Measurements from ENCODE around the gene SLC6A19.
"Not testable (repeated sequence)": the region's sequence is repeated elsewhere in the genome, so short reads cannot be mapped to it uniquely, and the experiment has no call there.

Gene SLC6A19
- long read RNA-seq, donor 1, full-length matches to known transcripts = 7 of 7 reads
- long read RNA-seq, donor 1, partial matches to known transcripts = 0 of 7 reads
- long read RNA-seq, donor 1, other reads (novel, unspliced or antisense) = 0 of 7 reads
- long read RNA-seq, donor 2 = 0 reads
- long read RNA-seq, donor 3, full-length matches to known transcripts = 7 of 49 reads
- long read RNA-seq, donor 3, partial matches to known transcripts = 42 of 49 reads
- long read RNA-seq, donor 3, other reads (novel, unspliced or antisense) = 0 of 49 reads
- long read RNA-seq, donor 4, full-length matches to known transcripts = 10 of 10 reads
- long read RNA-seq, donor 4, partial matches to known transcripts = 0 of 10 reads
- long read RNA-seq, donor 4, other reads (novel, unspliced or antisense) = 0 of 10 reads
- long read RNA-seq, donor 5, full-length matches to known transcripts = 3 of 3 reads
- long read RNA-seq, donor 5, partial matches to known transcripts = 0 of 3 reads
- long read RNA-seq, donor 5, other reads (novel, unspliced or antisense) = 0 of 3 reads
- long read RNA-seq, donor 6, full-length matches to known transcripts = 10 of 26 reads
- long read RNA-seq, donor 6, partial matches to known transcripts = 16 of 26 reads
- long read RNA-seq, donor 6, other reads (novel, unspliced or antisense) = 0 of 26 reads
- long read RNA-seq, donor 7, full-length matches to known transcripts = 3 of 8 reads
- long read RNA-seq, donor 7, partial matches to known transcripts = 5 of 8 reads
- long read RNA-seq, donor 7, other reads (novel, unspliced or antisense) = 0 of 8 reads
- long read RNA-seq, donor 8, full-length matches to known transcripts = 6 of 11 reads
- long read RNA-seq, donor 8, partial matches to known transcripts = 5 of 11 reads
- long read RNA-seq, donor 8, other reads (novel, unspliced or antisense) = 0 of 11 reads

- DNase-seq = no peak
These were observed at the start of gene SLC6A19 for GRCh38 chr5:1201327-1202025. SLC6A19 (plus strand) TSS chr5:1201595; CDS start chr5:1201651, 56 bp downstream.

DNA sequence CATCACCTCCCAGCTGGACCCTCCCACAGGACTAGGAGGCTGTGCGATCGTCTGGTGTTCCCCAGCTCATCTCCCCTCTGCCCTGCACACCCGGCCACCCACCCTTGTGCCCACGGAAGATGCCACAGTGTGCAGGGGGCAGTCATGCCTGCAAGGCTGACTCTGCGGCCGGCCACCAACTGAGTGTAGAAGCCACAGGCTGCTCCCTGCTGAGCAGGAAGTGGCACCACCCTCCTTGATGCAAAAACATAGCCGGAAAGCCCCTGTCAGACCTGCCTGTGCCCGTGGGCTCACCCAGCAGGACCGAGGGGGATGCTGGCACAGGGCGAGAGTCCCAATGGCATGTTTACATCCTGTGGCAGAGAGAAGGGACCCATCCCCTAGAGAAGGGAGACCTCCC is 49.2 kb upstream of the SLC6A19 start:
- no peak for DNase-seq

DNA sequence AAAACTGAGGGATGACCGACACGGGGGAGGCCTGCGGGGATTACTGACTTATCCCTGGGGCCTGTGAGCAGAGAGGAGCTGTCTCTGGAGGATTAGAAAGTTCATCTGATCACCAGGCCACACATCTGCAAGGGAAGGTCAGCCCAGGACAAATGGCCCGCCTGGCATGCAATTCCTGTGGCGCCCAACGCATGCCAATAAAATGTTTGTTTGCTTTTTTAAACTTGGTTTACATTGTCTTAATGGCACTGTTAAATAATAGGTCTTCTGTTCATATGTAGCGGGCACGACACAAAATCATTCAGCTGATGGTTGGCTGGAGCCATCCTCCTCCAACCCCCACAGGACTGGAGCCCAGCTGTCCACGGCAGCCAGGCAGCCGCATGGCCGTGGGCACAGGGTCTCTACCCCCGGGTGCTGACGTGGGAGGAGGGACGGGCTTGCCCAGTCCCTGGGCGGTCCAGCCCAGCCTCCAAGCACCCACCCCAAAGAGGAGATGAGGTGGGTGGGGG is 48.6 kb upstream of the SLC6A19 start:
- no peak for DNase-seq

- no peak for DNase-seq
These were observed 48.0 kb upstream of the SLC6A19 start for GRCh38 chr5:1153428-1153827.

DNA sequence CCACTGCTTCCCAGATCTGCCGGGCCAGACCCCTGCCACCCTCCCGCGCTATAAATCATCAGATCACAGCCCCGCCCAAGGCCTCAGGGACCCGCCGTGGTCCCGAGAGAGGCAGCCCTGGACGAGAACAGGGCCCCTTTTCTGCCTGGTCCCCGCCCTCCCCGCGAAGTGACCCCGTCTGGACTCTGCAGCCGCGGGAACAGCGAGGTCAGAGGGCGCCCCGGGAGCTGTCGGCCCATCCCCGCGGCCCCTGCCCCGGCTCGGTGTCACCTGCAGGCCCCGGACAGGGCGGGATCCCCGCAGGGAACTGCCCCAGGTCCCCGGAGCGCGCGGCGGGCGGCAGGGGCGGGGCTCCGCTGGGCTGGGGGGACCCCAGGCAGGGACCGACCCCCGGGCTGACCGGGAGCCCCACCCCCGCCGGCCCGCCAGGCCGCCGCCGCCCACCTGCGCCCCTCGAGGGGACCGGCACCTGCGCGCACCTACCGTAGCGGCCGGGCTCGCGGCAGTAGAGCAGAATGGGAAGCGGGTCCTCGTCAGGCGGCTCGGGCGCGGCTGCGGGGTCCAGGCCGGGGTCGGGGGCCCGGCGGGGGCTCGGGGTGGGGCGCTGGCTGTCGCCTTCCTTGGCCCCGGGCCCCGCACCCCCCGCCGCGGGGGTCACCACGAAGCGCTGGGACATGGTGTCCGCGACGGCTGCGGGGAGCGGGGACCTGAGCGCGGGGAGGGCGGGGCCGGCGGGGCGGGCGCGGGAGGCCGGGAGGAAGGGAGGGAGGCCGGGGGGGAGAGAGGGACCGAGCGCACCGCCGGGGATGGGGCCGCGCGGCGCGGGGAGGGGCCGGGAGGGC is 46.0 kb upstream of the SLC6A19 start:
- no peak for DNase-seq

GRCh38 chr5:1156033-1156753 is 45.2 kb upstream of the SLC6A19 start:
- no peak for DNase-seq

GRCh38 chr5:1156754-1157460 is 44.5 kb upstream of the SLC6A19 start:
- DNase-seq = no peak

GRCh38 chr5:1157461-1157986 is 43.9 kb upstream of the SLC6A19 start:
- DNase-seq = not testable (repeated sequence)

DNA sequence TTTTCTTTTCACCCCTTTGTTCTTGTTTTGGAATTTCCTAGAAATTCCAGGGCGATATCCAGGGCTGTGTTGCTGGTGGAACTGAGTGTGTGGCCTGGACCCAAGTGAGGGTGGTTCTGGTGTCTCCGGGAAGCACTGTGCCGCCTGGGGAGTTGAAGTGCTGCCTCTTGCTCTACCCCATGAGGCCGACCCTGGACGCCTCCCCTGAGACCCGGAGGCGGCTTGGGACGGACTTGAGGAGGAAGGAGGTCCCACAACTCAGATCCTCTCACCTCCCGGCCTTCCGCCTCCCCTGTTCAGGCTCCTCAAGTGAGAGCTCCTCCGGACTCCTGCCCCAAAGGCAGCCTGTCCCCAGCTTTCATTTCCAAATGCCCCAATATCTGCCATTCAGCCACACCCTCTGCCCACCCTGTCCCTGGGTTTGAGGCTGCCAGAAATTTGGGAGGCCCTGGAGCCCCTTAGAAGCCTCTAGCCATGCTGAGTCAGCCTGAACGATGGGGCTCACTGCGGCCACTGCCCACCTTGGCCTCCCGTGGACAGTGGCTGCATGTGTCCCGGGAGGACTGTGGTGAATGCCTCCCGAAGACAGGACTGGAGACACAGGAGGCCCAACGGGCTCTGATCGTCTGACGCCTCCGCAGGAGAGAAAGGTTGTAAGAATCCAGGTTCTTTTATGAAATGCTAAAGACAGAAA is 42.6 kb upstream of the SLC6A19 start:
- no peak for DNase-seq

DNA sequence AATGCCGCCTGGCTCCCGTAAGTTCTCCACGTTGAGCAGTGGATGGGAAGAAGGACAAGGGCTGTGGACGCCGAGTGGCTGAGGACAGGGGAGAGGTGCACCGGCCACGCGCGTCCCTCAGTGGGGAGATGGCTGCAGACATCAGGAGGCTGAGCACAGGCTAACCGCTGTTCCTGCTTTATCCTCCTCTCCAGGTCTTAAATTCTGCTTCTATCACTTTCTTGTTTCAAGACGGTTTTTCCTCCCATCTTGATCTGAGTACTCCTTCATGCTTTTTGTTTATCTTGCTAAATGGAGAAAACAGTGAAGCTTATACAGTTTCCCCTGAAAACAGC is 42.1 kb upstream of the SLC6A19 start:
- DNase-seq = no peak

- no peak for DNase-seq
These were observed 41.5 kb upstream of the SLC6A19 start for GRCh38 chr5:1159774-1160406.

- DNase-seq = no peak
These were observed 40.1 kb upstream of the SLC6A19 start for GRCh38 chr5:1161108-1161832.

DNA sequence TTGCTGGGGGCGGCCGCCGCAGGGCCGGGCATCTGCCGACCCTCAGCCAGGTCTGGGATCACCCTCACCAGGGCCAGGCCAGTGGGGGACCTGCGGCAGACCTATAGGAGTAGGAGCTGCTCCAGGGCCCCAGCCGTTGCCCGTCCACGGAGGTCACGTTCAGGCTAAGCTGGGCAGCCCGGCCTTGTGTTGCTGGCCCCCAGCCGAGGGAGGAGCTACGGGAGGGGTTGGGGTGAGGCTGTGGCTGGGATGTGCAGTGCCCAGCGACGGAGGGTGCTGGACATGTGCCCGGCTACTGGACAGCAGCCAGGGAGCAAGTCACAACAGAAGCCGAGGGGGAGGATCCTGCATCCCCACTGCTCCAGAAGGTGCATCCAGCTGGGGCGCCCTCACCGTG is 39.6 kb upstream of the SLC6A19 start:
- DNase-seq = no peak

DNA sequence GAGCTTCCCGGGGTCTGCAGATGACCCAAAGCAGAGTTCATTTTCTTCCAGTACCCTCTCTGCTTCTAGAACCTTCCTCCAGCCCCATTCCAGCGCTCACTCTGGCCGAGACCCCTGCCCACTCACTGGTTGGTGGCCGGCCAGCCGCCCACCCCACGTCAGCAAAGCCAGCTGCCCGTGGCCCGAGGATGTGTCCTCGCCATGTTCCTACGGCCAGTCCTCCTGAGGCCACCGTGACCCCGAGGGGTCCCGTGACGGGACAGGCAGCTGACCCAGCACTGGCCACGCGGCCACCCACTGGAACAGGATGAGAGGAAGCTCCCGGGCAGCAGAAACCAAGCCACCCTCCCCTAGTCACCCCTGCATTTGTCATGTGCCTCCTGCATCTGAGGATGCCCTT is 39.1 kb upstream of the SLC6A19 start:
- DNase-seq = no peak

GRCh38 chr5:1162751-1163150 is 38.6 kb upstream of the SLC6A19 start:
- DNase-seq = no peak

GRCh38 chr5:1163366-1163765 is 38.0 kb upstream of the SLC6A19 start:
- no peak for DNase-seq

- no peak for DNase-seq
These were observed 37.5 kb upstream of the SLC6A19 start for GRCh38 chr5:1163879-1164278.
